HEK293 (cell line): Measurements from ENCODE around the gene NFATC1.

Source experiments
- CTCF ChIA-PET: fragments of 350-600 bp; formaldehyde crosslinking; extraction: SDS; loops from one replicate; lab custom pipeline; 2021; ENCODE audit warnings: antibody characterized with exemption; lab: Yijun Ruan, JAX
- POLR2A ChIA-PET: fragments of 300-600 bp; formaldehyde crosslinking; extraction: SDS; loops from one replicate; lab custom pipeline; 2020; ENCODE audit warnings: antibody characterized with exemption, inconsistent platforms; lab: Yijun Ruan, JAX
- H3K27ac ChIP-seq: fragments of 200-500 bp; sonication (Bioruptor generic); 2 replicates; pipeline ENCODE4 v1.5.1; 2014; ENCODE audit warnings: low read depth, low read length, control low read depth, inconsistent platforms; ENCODE audit errors: extremely low read depth
- H3K36me3 ChIP-seq, 2 experiments: fragments of 200-500 bp in 1 of 2; sonication (Bioruptor generic) in 1 of 2; 1 replicate in 1 of 2; 2 replicates in 1 of 2; pipeline ENCODE4 v1.5.1; 2014 to 2017; ENCODE audit warnings: inconsistent platforms in 2 of 2, low read length in 2 of 2; ENCODE audit not compliant: control insufficient read depth in 2 of 2, insufficient read depth in 1 of 2
- H3K4me1 ChIP-seq: fragments of 200-500 bp; sonication (Bioruptor generic); 2 replicates; pipeline ENCODE4 v1.5.1; 2014; ENCODE audit warnings: mild to moderate bottlenecking, low read length, inconsistent platforms; ENCODE audit not compliant: control insufficient read depth, insufficient read depth
- H3K4me3 ChIP-seq: 2 replicates; pipeline ENCODE4 v1.5.1; 2011; ENCODE audit warnings: low read depth, mild to moderate bottlenecking, control low read depth, low read length, moderate library complexity
- H3K9me3 ChIP-seq: fragments of 200-500 bp; sonication (Bioruptor generic); 2 replicates; pipeline ENCODE4 v1.5.1; 2014; ENCODE audit warnings: low read depth, low read length, inconsistent platforms; ENCODE audit not compliant: control insufficient read depth, insufficient read depth
- GLIS1 ChIP-seq: fragments of 450-650 bp; formaldehyde crosslinking; IDR thresholded peaks from 2 replicates; pipeline ENCODE4 v1.5.1; 2016; ENCODE audit warnings: missing biosample characterization, missing genetic modification characterization
- PATZ1 ChIP-seq: fragments of 450-650 bp; formaldehyde crosslinking; IDR thresholded peaks from 2 replicates; pipeline ENCODE4 v1.5.1; 2016; ENCODE audit warnings: missing biosample characterization, missing genetic modification characterization
- PRDM10 ChIP-seq: fragments of 450-650 bp; formaldehyde crosslinking; IDR thresholded peaks from 2 replicates; pipeline ENCODE4 v1.5.1; 2016; ENCODE audit warnings: missing biosample characterization, missing genetic modification characterization
- SP3 ChIP-seq: fragments of 450-650 bp; formaldehyde crosslinking; IDR thresholded peaks from 2 replicates; pipeline ENCODE4 v1.5.1; 2016; ENCODE audit warnings: missing biosample characterization, missing genetic modification characterization
- SP7 ChIP-seq: fragments of 450-650 bp; formaldehyde crosslinking; IDR thresholded peaks from 2 replicates; pipeline ENCODE4 v1.5.1; 2016; ENCODE audit warnings: missing biosample characterization, missing genetic modification characterization
- ZBTB11 ChIP-seq: fragments of 450-650 bp; formaldehyde crosslinking; conservative IDR thresholded peaks from 2 replicates; pipeline ENCODE4 v1.5.1; 2016; ENCODE audit warnings: low read depth, missing biosample characterization, missing genetic modification characterization
- ZBTB21 ChIP-seq: fragments of 450-650 bp; formaldehyde crosslinking; IDR thresholded peaks from 2 replicates; pipeline ENCODE4 v1.5.1; 2017; ENCODE audit warnings: missing biosample characterization, missing genetic modification characterization
- ZIC2 ChIP-seq: fragments of 450-650 bp; formaldehyde crosslinking; IDR thresholded peaks from 2 replicates; pipeline ENCODE4 v1.5.1; 2016; ENCODE audit warnings: missing biosample characterization, missing genetic modification characterization
- ZNF23 ChIP-seq: fragments of 450-650 bp; formaldehyde crosslinking; IDR thresholded peaks from 2 replicates; pipeline ENCODE4 v1.5.1; 2016; ENCODE audit warnings: missing biosample characterization, missing genetic modification characterization, borderline replicate concordance
- ZNF274 ChIP-seq, 2 experiments: fragments of 200-500 bp in 1 of 2; fragments of 450-650 bp in 1 of 2; sonication (Bioruptor generic) in 1 of 2; formaldehyde crosslinking in 1 of 2; IDR thresholded peaks; 2 replicates each; pipeline versions ENCODE4 v1.5.1 to v1.6.1; 2014 to 2016; ENCODE audit warnings: borderline replicate concordance in 1 of 2, inconsistent platforms in 1 of 2, low read length in 1 of 2, missing biosample characterization in 1 of 2, missing genetic modification characterization in 1 of 2
- ZNF302 ChIP-seq: fragments of 450-650 bp; formaldehyde crosslinking; IDR thresholded peaks from 2 replicates; pipeline ENCODE4 v1.5.1; 2016; ENCODE audit warnings: missing biosample characterization, missing genetic modification characterization, low read depth
- ZNF366 ChIP-seq: fragments of 450-650 bp; formaldehyde crosslinking; conservative IDR thresholded peaks from 2 replicates; pipeline ENCODE4 v1.5.1; 2016; ENCODE audit warnings: missing biosample characterization, missing genetic modification characterization
- ZNF600 ChIP-seq: fragments of 450-650 bp; formaldehyde crosslinking; IDR thresholded peaks from 2 replicates; pipeline ENCODE4 v1.5.1; 2016; ENCODE audit warnings: missing biosample characterization, missing genetic modification characterization
- ZNF776 ChIP-seq: fragments of 450-650 bp; formaldehyde crosslinking; IDR thresholded peaks from 2 replicates; pipeline ENCODE4 v1.5.0; 2017; ENCODE audit warnings: missing biosample characterization, missing genetic modification characterization, borderline replicate concordance

Gene NFATC1

GRCh38 chr18:79570266-79571201, 174.8 kb downstream of the NFATC1 start (continued):
- no peak for TF ChIP-seq ZBTB11 (tag by site-specific recombination)
- peak; percentile 93 for TF ChIP-seq PRDM10
- no peak for TF ChIP-seq ZNF776
- no peak for TF ChIP-seq ZNF274 (IDR thresholded peaks at IDR 0.05; ENCODE audit: low read length)
- no peak for TF ChIP-seq ZNF274 (tag by site-specific recombination; IDR thresholded peaks at IDR 0.05; ENCODE audit: borderline replicate concordance)
- TF ChIP-seq SP3 (tag by site-specific recombination), result no peak
- peak; percentile 49; the same call in 1 of the 2 replicates for TF ChIP-seq ZNF600 (tag by site-specific recombination)
- peak; percentile 53 for TF ChIP-seq ZNF366
- no peak for TF ChIP-seq ZBTB21

GRCh38 chr18:79571211-79572092, 175.7 kb downstream of the NFATC1 start:
- Histone ChIP-seq H3K9me3 (no peaks in the 10 kb centered on the region), H3K4me3 (no peak overlapping the region), H3K27ac (peak overlapping the region; percentile 58), H3K4me1 (peaks cover 12% of the 10 kb centered on the region), H3K36me3 (no peaks in the 10 kb centered on the region)
- TF ChIP-seq ZBTB21 (no peak), ZIC2 (tag by site-specific recombination) (peak; percentile 75), PATZ1 (tag by site-specific recombination) (peak; percentile 20; the same call in 1 of the 2 replicates), SP7 (tag by site-specific recombination) (no peak), SP3 (tag by site-specific recombination) (no peak), ZNF302 (no peak), GLIS1 (peak; percentile 1; the same call in 1 of the 2 replicates), ZNF23 (no peak)
- ChIA-PET POLR2A (no interaction called here), CTCF (interaction anchor here (0.7 kb wide), 1 partner anchor 9 kb away, joined by 4 read pairs; no protein-coding TSS in a partner anchor)
